ENCODE measurements around the gene RPTOR. TPM values are rescaled to one million over a fixed set of nuclear protein-coding genes. Genes with fewer than 3 reads are reported as not detected.

The RPTOR gene
- total RNA-seq, 6 experiments from 2014 or later = 34.4 to 39.2 (median 35.5) TPM

GRCh38 chr17:80854220-80854619 lies 309.6 kb downstream of the RPTOR start:
- no peaks in the 10 kb centered on the region for H3K9me3 Mint-ChIP-seq

GRCh38 chr17:80855196-80855947 lies 310.7 kb downstream of the RPTOR start:
- no peaks in the 10 kb centered on the region for H3K9me3 Mint-ChIP-seq
- H3K27me3 Mint-ChIP-seq (ENCODE audit: insufficient read depth) = peaks cover 2% of the 10 kb centered on the region; the same call in 1 of the 2 replicates
- peak overlapping the region; percentile 97 for H3K27ac Mint-ChIP-seq
- peaks cover 46% of the 10 kb centered on the region for H3K36me3 Mint-ChIP-seq (ENCODE audit: low read depth)
- DNase-seq = no peak
- peak overlapping the region; percentile 71 for H3K4me3 Mint-ChIP-seq
- TF ChIP-seq CTCF (IDR thresholded peaks at IDR 0.05) = no peak
- H3K4me1 Mint-ChIP-seq (ENCODE audit: low read depth) = peaks cover 66% of the 10 kb centered on the region

More at GRCh38 chr17:80854220-80854619, 309.6 kb downstream of the RPTOR start:
- Mint-ChIP-seq H3K27ac (peak overlapping the region; percentile 97; the same call in 1 of the 2 replicates), H3K4me3 (peak overlapping the region; percentile 28; the same call in 1 of the 2 replicates), H3K36me3 (ENCODE audit: low read depth) (peaks cover 43% of the 10 kb centered on the region), H3K4me1 (ENCODE audit: low read depth) (peaks cover 62% of the 10 kb centered on the region), H3K27me3 (ENCODE audit: insufficient read depth) (peaks cover 2% of the 10 kb centered on the region; the same call in 1 of the 2 replicates)
- TF ChIP-seq CTCF (IDR thresholded peaks at IDR 0.05) = no peak
- no peak for DNase-seq

DNA sequence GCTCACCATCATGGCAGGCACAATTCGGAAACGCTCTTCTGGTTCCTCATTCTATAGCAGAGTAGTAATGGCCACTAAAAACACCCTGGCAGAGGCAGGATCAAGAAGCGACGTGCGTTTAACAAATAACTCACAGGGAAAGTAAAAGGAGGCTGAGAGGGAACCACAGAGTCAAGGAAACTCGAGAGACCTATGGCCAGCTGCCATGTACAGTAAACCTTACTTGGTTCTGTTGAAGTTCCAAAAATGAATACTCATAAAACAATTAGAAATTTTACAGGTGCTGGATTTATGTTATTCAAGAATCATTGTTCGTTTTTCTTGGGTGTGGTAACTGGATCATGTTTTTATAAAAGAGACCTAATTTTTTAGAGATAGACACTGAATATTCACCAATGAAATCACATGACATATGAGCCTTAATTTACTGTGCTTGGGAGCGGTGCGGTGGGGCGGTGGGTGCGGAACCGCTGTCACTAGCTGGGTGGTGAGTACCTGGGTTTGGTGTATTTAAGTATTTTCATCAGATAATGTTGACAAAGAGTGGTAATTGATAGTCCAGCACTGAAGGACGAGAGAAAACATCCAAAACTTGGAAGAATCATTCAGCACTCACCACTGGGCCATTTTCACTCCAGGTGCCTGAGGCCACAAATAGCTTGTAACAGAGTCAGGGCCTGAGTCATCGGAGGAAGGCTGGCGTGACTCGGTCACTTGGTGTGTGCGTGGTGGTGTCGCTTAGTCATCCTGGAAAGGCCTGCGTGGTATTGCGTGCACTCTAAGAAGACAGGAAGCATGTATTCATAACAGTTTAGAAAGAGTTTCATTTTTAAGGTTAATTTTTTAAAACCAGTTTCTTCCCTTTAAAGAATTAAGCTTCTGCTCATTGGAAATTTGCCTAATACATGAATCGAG lies 311.6 kb downstream of the RPTOR start:
- Mint-ChIP-seq H3K4me3 (peak overlapping the region; percentile 71), H3K36me3 (ENCODE audit: low read depth) (peaks cover 52% of the 10 kb centered on the region), H3K27ac (peak overlapping the region; percentile 97), H3K27me3 (ENCODE audit: insufficient read depth) (peaks cover 4% of the 10 kb centered on the region; the same call in 1 of the 2 replicates), H3K4me1 (ENCODE audit: low read depth) (peaks cover 68% of the 10 kb centered on the region), H3K9me3 (no peaks in the 10 kb centered on the region)
- TF ChIP-seq CTCF (IDR thresholded peaks at IDR 0.05) = no peak
- DNase-seq = peak; percentile 98

GRCh38 chr17:80856863-80857755 lies 312.5 kb downstream of the RPTOR start:
- Mint-ChIP-seq H3K4me3 (peak overlapping the region; percentile 71), H3K4me1 (ENCODE audit: low read depth) (peaks cover 75% of the 10 kb centered on the region), H3K27ac (peak overlapping the region; percentile 97), H3K27me3 (ENCODE audit: insufficient read depth) (peaks cover 4% of the 10 kb centered on the region; the same call in 1 of the 2 replicates), H3K9me3 (no peaks in the 10 kb centered on the region), H3K36me3 (ENCODE audit: low read depth) (peaks cover 55% of the 10 kb centered on the region)
- DNase-seq = no peak
- no peak for TF ChIP-seq CTCF (IDR thresholded peaks at IDR 0.05)

- peak overlapping the region; percentile 97 for H3K27ac Mint-ChIP-seq
- TF ChIP-seq CTCF (IDR thresholded peaks at IDR 0.05) = no peak
- DNase-seq = no peak
These were observed 313.1 kb downstream of the RPTOR start for GRCh38 chr17:80857756-80858171.

More at GRCh38 chr17:80857756-80858171, 313.1 kb downstream of the RPTOR start:
- H3K4me1 Mint-ChIP-seq (ENCODE audit: low read depth) = peaks cover 75% of the 10 kb centered on the region
- H3K36me3 Mint-ChIP-seq (ENCODE audit: low read depth) = peaks cover 51% of the 10 kb centered on the region
- H3K9me3 Mint-ChIP-seq = no peaks in the 10 kb centered on the region
- H3K4me3 Mint-ChIP-seq = no peak overlapping the region
- H3K27me3 Mint-ChIP-seq (ENCODE audit: insufficient read depth) = peaks cover 4% of the 10 kb centered on the region; the same call in 1 of the 2 replicates

All from HFFc6 (cell line).